GM12801 (cell line): Measurements from ENCODE around the gene BMPR1A.

Experiments
- TF ChIP-seq, protein P1 (sequence below): IDR thresholded peaks from one replicate; pipeline ENCODE4 v1.5.1; 2011; ENCODE audit warnings: control low read depth; ENCODE audit not compliant: insufficient read length; ENCODE audit errors: extremely low read depth

BMPR1A gene

DNA sequence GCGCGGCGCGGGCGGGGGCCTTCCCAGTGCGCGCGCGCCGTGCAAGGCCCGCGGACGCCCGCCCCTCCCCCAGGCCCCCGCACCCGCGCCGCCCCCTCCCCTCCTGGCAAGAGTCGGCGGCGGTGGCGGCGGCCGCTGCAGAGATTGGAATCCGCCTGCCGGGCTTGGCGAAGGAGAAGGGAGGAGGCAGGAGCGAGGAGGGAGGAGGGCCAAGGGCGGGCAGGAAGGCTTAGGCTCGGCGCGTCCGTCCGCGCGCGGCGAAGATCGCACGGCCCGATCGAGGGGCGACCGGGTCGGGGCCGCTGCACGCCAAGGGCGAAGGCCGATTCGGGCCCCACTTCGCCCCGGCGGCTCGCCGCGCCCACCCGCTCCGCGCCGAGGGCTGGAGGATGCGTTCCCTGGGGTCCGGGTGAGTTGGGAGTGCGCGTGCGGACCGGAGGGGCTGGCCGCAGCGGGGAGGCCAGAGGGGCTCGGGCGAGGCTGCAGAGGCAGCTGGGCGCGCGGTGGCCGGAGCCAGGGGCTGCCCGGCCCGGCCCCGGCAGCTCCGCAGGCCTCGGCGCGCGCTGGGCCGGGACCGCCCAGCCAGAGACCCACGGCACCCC lies at the start of gene BMPR1A:
TSS of gene BMPR1A (plus strand) at position 109 of the 602 bp plus-strand sequence. CDS start 119,400 bp downstream, outside the sequence.
- TF ChIP-seq, protein P1, sequence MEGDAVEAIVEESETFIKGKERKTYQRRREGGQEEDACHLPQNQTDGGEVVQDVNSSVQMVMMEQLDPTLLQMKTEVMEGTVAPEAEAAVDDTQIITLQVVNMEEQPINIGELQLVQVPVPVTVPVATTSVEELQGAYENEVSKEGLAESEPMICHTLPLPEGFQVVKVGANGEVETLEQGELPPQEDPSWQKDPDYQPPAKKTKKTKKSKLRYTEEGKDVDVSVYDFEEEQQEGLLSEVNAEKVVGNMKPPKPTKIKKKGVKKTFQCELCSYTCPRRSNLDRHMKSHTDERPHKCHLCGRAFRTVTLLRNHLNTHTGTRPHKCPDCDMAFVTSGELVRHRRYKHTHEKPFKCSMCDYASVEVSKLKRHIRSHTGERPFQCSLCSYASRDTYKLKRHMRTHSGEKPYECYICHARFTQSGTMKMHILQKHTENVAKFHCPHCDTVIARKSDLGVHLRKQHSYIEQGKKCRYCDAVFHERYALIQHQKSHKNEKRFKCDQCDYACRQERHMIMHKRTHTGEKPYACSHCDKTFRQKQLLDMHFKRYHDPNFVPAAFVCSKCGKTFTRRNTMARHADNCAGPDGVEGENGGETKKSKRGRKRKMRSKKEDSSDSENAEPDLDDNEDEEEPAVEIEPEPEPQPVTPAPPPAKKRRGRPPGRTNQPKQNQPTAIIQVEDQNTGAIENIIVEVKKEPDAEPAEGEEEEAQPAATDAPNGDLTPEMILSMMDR, result no peak

DNA sequence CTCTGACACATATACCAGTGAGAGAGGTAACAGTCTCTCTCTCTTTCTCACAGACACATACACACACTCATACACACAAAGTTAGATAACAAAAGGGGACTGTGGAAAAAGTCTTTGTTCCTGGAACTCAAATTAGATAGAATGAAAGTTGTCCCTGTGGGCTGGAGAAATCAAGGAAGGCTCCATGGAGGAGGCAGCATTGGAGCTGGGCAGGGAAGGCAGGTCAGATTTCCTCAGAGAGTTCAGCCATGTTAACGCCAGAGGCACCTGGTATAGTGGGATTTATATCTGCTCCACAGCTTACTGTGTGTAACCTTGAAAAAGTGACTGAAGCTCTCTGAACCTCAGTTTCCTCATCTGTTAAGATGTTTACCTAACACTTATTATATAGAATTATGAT lies 49.4 kb upstream of the BMPR1A start:
- TF ChIP-seq, protein P1, result no peak

DNA sequence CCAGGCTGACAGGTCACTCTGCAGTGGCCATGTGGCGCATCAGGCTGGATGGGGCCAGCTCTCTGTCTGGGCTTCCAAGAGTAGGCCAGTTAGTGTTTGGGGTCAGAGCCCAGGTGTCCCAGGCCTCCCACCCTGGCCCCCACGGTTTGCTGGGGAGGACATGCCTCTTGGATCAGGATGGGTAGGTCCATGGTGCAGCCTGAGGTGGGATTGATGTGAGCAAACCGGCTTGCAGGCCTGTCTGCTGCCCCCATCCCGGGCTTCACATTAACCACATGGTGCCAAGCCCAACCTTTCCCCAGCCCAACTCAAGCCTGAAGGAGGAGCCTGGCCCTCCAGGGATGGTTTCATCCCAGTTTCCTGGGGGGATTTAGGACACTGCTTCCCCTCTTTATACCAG lies 48.9 kb upstream of the BMPR1A start:
- TF ChIP-seq, protein P1, result no peak

DNA sequence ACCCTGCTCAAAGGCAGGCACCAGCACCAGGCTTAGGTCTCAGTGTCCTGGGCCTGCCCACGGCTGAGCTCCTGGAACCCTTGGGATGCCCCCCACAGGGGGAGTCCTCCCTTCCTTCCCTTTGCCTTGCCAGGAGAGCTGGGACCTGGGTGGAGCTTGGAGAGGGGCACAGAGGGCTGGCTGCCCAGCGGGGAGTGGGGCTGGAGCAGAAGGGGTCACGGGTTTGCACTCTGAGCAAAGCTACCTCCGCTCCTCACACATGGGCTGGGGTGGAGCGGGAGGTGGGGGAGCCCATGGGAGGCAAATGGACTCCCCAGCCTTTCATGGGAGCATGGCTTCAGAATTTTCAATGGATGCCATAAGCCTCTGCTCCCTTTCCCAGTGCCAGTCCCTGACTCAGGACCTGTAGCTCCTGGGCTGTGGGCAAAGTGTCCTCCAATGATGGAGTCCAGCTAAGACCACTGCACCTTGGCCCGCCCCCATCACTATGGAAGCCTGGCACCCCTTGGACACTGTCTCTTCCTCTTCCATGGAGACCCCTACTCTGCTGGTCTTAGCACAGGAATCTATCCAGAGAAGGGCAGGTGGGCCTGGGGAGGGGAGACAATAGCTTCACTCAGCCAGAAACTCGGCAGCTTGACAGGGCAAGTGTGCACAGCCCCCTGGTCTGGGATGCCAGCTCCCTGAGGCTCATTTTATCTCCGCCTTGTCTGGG lies 48.2 kb upstream of the BMPR1A start:
- TF ChIP-seq, protein P1, result no peak

DNA sequence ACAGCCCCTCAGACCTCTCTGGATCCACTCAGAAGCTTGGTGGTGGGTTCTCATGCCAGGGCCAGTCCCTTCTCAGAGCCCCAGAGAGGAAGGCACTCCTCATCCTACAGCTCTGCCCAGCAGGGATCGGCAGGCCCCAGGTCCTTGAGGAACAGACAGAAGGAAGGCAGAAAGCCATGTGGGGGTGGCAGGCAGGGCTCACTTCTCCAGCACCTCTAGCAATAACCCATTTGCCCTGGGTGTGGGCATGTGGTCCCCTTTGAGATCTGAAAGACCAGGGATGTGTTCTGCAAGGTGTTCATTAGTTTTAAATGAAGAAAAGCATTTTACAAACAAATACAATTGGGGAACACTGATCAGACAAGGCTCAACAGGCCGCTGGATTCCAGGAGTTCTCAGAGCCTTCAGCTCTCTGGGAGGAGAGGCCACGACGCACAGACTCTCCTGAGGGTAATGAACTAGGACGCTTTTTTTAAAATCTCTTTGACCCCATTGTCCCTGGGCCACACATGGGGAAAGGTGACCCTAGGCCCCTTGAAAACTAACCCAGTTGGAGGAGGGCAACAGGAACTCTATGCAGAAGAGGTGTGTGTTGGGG lies 47.5 kb upstream of the BMPR1A start:
- TF ChIP-seq, protein P1, result no peak

DNA sequence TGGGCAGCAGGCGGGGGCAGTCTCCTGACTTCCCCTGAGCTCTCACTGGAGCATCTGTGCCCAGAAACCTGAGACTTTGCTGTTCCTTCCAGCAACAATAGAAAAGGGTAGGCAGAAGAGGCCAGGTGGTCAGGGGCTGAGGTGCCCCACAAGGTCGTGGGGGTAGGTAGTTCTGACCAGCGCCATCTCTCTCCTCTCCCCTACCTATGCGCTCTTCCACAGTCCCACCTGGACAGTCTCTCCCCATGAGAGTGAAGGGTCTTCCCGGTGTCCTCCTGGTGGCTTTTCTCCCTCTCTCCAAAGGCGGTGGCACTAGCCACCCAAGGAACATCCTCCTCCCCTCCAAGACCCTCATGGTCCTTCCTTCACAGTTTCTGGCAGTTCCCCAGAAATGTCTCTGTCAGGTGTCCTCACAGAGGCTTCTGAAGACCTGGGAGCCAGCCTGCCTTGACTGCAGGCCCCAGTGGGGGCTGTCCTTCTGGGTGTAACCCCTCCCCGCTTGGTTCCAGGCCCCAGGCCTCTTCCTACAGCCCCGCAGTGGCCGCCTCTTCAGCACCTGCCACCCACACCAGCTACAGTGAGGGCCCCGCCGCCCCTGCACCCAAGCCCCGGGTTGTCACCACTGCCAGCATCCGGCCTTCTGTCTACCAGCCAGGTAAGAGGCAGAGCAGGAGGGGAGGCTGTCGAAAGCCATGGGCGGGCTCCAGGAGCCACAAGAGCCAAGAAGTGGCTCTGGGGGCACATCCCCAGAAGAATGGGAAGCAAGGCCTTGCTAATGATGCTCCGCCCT lies 46.8 kb upstream of the BMPR1A start:
- TF ChIP-seq, protein P1, result no peak

DNA sequence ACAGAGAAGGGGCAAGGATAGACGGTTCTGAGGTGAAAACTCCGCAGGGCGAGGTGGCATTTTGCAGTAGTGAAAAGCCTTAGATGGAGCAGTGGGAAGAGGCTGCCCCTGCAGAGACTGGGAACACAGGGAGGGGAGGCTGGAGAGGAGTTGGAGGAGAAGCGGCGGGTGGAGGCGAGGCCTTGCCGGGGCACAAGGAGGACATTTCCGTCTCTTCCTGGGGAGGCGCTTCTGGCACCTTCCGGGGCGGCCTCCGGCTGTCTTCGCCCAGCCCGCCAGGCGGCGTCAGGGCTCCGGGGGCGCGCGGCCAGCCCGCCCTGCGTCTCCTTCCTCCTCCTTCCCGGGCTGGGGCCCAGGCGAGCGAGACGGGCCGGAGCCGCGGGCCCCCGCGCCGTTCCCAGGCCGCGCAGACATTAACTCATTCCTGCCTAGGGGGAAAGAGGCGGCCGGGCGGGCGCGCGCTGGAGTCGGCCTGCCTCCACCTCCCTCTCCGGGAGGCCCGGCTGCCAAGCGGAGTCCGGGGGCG lies 45.4 kb upstream of the BMPR1A start:
- TF ChIP-seq, protein P1, result no peak
